GM19397 (cell line): Measurements from ENCODE around the gene SLC36A1.
"Not testable (repeated sequence)": the region's sequence is repeated elsewhere in the genome, so short reads cannot be mapped to it uniquely, and the experiment has no call there.

Source experiments
- ATAC-seq: cut with Tn5 transposase; IDR thresholded peaks from one replicate; pipeline ENCODE4 v1.9.1; 2021; ENCODE audit warnings: mild to moderate bottlenecking, moderate library complexity; ENCODE audit not compliant: unreplicated experiment

SLC36A1 gene

GRCh38 chr5:151483176-151483575, 35.8 kb downstream of the SLC36A1 start:
- no peak for ATAC-seq

- no peak for ATAC-seq
These were observed 36.2 kb downstream of the SLC36A1 start for GRCh38 chr5:151483647-151484046.

- ATAC-seq, result no peak
These were observed 40.1 kb downstream of the SLC36A1 start for GRCh38 chr5:151487544-151487943.

- ATAC-seq, result no peak
These were observed 43.2 kb downstream of the SLC36A1 start for GRCh38 chr5:151490627-151491026.

GRCh38 chr5:151491062-151491461, 43.7 kb downstream of the SLC36A1 start:
- ATAC-seq, result no peak

- ATAC-seq, result no peak
These were observed 45.3 kb downstream of the SLC36A1 start for GRCh38 chr5:151492729-151493128.

GRCh38 chr5:151493665-151494064, 46.3 kb downstream of the SLC36A1 start:
- ATAC-seq, result no peak

- no peak for ATAC-seq
These were observed 47.9 kb downstream of the SLC36A1 start for GRCh38 chr5:151495320-151495719.

GRCh38 chr5:151496041-151496484, 48.7 kb downstream of the SLC36A1 start:
- no peak for ATAC-seq

- no peak for ATAC-seq
These were observed 50.1 kb downstream of the SLC36A1 start for GRCh38 chr5:151497391-151498002.

GRCh38 chr5:151498395-151499155, 51.2 kb downstream of the SLC36A1 start:
- no peak for ATAC-seq

- no peak for ATAC-seq
These were observed 52.2 kb downstream of the SLC36A1 start for GRCh38 chr5:151499501-151500035.

- ATAC-seq, result no peak
These were observed 56.6 kb downstream of the SLC36A1 start for GRCh38 chr5:151504006-151504405.

- ATAC-seq, result not testable (repeated sequence)
These were observed 60.9 kb downstream of the SLC36A1 start for GRCh38 chr5:151508308-151508707.

- no peak for ATAC-seq
These were observed 61.8 kb downstream of the SLC36A1 start for GRCh38 chr5:151509231-151509630.

GRCh38 chr5:151509836-151510235, 62.4 kb downstream of the SLC36A1 start:
- ATAC-seq, result no peak

- ATAC-seq, result no peak
These were observed 69.9 kb downstream of the SLC36A1 start for GRCh38 chr5:151517122-151517920.

- no peak for ATAC-seq
These were observed 72.9 kb downstream of the SLC36A1 start for GRCh38 chr5:151520294-151520693.

- no peak for ATAC-seq
These were observed 74.8 kb downstream of the SLC36A1 start for GRCh38 chr5:151522226-151522625.

GRCh38 chr5:151523335-151523734, 75.9 kb downstream of the SLC36A1 start:
- ATAC-seq, result peak; percentile 71

- no peak for ATAC-seq
These were observed 80.8 kb downstream of the SLC36A1 start for GRCh38 chr5:151528153-151528552.
